Effector CD8-positive, alpha-beta T cell (primary cell): Measurements from ENCODE around the gene TNS1.

ENCODE experiments used
- DNase-seq: peaks from one replicate; lab custom pipeline; 2025; lab: John Stamatoyannopoulos, UW

The TNS1 gene

DNA sequence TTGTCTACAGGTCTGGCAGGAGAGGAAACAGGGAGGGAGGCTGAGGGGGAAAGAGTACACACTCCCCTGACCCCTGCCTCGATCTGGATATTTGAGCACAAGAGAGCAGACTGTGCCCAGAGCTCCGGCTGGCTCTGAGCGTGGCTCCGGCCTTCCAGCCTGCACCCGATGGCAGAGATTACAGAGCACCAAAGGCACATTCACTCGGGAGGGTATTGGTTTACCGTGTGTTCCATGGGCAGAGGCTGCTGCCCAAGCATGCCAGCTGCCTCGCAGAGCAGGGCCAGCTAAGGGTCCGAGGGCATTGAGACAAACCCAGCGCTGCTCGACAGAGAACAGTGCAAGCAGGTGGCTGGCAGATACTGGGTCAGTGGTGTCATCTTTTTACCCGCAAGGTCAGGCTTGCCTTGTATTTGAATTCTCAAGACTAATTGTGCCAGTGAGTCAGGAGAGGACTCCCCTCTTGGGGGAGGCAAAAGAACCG is 132.2 kb downstream of the TNS1 start:
- DNase-seq = no peak

DNA sequence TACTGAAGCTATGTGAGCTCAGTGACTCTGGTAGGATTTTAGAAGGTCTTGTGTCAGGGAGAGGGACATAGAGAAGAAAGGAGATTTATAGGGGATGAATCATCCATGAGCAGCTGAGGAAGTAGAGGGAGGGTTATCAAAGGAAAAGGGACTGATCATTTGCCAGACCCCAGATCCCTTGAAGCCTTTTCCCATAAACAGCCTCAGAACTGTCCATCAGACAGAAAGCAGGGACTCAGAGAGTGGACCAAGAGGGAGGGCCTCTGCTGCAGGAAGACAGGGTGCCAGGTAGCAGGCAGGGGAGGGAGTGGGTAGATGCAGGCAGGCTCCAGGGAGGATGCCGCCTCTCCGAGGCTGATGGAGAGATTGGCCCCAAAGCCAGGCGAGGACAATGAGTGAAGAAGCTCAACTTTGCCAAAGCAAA is 133.9 kb downstream of the TNS1 start:
- DNase-seq = no peak

DNA sequence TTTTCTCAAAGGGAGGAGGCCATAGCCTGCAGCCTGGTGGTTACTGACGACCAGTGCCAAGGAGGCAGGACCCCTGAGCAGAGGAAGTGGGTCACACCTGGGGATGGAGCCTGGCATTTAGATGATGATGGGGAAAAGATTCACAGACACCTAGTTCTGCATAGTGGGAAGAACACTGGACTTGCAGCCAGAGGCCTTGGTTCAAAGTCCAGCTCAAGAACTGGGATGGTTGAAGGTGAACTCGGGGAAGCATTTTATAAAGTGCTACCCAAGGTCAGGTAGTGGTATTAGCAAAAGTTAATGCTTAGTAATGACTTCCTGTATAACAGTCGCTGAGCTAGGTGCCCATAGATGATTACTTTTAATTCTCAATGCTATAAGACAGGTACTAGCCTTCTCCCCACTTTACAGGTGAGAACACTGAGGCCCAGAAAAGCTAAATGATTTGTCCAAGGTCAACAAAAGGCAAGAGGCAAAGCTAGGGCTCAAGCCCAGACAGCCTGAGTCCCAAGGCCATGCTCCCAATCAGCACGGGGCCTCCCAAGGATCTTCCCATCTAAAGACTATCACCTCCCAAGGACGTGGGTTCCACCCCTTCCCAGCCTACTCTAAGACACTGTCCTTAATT is 134.4 kb downstream of the TNS1 start:
- DNase-seq = no peak

DNA sequence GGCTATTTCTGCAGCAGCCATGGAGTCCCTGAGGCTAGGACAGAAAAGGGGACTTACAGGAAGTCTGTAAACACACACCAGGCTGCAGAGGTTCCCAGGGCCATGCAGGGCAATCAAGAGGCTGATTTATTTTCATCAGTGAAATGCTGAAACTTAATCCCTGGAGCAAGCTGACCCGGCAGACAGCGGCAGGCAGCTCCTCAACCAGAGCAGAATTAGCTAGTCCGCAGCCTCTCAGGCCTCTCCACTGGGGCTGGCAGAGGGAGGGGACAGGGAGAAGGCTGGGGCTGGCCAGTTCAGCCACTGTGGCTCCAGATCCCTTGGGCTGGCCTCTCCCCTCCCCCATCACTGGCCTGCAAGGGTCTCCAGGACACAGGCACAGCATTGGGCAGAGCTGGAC is 136.3 kb downstream of the TNS1 start:
- DNase-seq = no peak

DNA sequence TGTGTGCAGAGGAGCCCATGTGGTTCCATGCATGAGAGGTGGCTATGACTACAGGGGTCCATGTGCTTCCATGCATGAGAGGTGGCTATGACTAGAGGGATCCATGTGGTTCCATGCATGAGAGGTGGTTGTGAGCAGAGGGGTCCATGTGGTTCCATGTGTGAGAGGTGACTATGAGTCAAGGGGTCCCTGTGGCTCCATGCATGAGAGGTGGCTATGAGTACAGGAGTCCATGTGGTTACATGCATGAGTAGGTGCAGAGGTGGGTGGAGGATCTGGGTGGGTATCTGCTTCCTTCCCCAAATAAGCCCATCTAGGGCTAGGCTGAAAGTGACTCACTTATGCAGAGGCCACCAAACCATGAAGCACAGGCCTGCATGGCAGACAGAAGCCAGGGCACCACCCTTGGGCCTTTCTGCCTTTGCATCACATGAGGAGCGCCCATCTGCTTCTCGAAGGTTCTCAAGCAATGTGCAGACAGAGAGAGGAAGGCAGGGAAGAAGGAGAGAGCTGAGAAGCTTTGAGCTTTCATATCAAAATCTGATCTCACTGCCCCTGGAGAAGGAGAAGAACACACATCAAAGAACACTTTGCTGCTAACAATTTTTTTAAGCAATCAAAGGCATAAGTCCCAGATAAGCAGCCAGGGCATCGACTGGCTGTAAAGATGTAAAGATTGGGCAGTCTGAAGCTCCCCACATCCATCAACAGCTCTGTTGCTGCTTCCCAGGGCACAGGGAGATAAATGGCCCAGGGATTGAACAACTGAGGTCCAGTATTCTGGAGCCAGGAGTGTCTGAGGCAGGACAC is 137.6 kb downstream of the TNS1 start:
- DNase-seq = no peak

DNA sequence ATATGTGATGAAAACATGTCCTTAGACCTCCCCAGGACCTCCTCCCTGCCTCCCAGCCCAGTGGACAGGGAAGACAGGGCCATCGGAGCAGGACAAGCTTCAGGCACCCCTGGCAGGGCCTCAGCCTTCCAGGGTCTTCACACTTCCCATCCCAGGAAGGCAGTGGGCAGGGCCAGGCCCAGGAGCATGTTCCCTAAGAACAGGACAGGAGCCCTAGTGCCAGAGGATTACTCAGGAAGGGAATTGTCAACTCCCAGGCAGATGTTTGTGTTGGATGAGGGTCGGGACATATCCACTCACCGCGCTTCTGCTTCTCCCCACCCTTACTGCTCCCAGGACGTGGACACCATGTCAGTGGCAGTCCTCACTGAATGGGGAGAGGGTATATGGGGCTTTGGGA is 138.9 kb downstream of the TNS1 start:
- DNase-seq = no peak

DNA sequence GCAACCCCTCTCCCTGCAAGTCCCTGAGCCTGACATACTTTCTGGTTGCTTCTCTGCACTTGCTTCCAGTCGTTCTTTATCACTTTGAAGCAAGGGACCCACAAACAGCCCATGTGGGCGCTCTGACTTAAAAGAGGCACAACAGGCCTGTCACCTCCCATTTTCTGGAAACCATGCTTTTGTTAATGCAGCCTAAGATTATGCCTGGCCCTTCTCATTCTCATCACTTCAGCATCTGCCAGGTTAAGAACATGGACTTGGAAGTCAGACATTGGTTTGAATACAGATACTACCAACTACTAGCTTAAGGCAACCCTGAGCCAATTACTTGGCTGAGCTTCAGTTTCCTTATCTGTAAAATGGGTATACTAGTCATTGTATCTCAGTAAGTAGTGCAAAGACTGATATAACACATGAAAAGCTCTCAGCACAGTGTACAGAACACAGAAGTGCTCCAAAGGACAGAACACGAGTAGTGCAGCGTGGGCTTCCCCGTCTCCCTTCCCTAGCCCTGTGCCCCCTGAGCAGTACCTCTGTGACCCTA is 141.4 kb downstream of the TNS1 start:
- DNase-seq = no peak

DNA sequence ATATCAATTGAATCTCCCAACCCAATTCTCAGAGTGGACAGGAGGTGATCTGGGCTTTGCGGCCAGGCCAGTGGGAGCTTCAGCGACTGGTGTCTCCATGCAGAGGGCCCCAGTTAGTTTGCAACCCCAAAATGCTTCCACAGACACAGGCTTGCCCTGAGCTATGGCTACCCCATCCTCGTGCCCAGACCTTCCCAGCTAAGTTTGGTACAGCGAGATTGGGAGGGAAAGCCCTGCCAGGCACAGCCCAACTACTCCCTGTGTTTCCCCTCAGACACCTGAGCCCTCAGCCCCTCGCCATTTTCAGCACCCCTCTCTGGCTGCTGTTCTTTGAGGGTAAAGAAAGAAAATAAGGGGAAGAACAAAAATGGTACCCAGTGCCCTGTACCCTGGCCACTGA is 142.9 kb downstream of the TNS1 start:
- DNase-seq = no peak

DNA sequence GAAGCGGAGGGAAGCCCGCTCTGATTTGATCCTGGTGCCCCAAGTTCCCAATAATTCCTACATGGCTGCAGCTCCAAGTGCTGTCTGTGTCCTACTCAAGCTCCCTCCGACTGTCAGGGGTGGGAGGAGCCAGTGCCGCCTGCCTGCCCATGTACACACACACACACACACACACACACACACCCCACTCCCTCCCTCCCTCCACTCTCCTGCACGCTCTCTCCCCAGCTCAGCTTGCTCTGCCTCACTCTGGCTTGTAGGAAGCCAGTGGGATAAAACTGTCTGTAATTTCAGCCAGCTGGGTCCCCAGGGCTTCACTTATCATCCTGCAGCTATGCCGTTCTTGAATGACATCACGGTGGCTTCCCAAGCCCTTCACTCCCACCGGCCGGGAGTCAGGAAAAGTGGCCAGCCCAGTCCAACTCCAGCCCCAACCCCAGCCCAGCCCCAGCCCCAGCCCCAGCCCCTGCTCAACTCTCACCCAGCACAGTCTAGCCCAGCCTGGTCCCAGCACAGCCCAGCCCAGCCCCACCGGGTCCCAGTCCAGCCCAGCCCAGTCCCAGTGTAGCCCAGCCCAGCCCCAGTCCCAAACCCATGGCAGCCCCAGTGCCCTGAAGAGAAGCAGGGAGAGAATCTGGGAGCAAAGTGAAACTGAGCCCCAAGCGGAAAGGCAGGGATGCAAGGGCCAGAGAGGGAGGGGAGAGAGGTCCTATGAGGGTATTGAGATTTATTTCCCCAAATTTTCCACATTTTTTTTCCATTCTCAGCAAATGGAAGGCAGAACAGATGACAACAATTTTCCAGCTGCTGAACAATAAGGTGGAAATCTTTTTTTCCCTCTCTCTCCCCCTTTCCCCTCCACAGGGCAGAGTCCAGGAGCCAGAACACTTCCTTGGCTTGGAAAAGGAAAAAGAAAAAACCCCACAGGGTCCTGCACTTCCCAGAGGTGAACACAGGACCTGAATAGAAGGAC is 144.0 kb downstream of the TNS1 start:
- DNase-seq = no peak

DNA sequence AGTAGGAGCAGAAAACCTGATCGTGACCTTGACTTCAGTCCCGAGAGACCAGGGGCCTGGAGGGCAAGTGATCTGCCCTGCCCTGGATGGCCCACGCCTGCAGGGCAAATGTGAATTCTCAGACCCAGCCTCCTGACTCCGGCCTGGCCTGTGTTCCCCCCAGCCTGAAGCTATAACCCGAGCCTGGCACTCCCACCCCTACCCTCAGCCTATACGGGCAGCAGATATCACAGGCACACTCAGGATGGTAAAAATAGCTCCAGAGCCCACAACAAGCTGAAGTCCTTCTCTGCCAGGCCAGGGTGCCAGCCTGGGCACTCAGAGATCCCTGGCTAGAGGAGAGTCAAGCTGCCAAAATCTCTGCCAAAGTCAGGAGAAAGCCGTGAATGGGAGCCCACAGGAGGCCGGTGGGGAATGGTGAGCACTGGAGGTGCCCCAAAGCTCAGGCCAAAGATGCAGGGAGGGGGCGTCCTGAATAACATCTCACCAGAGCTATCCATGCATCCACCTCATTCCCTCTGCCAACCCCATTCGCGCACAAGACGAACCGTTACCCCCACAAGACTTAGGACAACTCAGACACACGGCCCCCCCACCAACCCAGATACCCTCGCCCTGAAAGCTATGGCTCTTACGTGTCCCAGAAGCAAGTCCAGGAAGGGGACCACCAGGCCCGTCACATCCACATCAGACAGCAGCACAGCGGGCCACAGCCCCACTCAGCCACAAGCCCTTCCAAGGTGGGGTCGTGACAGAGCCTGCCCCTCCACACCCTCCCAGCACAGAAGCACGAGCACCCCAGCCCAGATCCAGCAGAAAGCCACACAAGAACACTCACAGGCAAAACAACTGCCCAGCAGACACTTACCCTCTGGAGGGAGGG is 144.9 kb downstream of the TNS1 start:
- DNase-seq = no peak

DNA sequence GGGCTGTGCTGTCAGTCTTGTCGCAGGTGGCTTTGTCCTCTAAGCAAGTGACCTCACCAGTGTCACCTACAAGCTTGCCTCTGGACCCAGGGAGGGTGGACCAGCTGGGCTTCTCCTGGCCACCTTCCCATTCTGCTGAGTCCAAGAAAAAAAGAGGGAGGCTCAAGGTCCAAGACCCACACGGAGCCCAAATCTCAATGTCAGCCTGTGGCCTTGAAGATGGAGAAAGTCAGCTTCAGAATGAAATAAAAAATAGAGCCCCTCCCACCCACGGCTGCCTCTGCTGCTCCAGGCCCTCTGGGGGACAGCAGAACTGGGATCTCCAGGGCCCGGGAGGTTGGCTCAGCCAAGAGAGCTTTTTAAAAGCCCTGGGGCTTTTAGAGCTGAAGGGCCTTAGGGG is 145.9 kb downstream of the TNS1 start:
- DNase-seq = no peak

DNA sequence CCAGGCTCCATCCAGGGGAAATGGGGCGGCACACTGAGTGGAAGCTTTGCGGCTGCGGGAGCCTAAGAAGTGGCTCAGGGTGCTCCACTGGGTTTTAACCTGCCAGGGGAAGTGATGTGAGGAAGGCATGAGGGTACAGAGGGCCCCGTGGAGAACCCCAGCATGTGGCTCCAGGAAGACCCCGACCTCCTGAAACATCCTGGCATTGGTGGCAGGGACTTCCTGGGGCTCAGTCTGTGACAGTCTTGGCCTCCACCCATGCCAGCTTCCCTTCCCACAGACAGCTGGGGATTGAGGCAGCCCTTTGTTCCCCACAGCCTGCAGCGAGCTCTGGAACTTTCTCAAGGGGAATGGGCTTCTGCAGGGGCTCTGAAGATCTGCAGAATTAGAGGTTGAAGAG is 146.6 kb downstream of the TNS1 start:
- no peak for DNase-seq

DNA sequence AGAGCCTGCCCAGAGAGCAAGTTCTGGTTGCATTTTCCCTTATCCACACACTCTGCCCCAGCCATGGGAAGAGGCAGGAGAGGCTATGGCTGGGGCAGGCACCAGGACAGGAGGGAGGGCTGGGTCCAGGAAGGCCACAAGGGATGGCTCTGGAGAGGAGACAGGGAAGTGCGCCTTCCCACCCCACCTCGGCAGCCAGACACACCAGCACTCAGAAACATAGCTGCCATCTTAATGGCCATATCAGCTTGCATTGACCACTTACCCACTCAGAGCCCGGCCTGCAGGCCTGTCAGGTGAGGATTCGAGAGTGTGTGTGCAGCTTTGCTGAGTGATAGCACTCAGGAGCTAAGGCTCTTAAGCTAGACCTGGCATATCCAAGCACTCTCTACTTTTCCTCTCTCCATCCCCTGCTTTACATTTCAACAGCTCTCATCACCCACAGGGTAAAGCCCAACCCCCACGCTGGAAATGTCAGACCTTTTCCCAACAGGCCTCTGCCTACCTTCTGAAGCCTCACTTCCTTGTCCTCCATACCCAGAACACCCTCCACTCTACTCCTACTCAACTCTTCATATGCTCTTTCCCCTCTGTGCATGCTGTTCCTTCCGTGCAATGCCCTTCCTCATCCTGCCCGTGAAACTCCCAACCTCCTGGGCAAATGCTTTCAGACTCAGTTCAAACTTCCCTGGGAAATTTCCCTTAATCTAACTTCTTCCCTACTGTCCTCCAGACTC is 147.9 kb downstream of the TNS1 start:
- no peak for DNase-seq

DNA sequence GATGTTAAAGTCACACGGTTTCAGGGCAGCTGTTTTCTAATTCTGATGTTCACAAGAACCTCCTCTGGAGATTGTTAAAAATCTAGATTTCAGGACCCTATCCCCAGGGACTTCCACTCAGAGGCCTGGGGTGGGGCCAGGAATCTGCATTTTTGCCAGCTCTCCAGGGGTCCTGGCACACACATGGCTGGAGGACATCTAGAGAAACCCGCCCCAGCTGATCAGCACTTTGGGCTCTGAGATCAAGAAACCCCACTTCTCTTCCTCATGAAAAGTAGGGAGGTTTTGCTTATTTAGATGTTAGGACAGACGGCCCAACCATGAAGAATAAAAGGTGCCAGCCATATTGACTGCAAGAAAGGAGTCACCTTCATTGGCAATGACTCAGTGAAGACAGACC is 148.8 kb downstream of the TNS1 start:
- no peak for DNase-seq

DNA sequence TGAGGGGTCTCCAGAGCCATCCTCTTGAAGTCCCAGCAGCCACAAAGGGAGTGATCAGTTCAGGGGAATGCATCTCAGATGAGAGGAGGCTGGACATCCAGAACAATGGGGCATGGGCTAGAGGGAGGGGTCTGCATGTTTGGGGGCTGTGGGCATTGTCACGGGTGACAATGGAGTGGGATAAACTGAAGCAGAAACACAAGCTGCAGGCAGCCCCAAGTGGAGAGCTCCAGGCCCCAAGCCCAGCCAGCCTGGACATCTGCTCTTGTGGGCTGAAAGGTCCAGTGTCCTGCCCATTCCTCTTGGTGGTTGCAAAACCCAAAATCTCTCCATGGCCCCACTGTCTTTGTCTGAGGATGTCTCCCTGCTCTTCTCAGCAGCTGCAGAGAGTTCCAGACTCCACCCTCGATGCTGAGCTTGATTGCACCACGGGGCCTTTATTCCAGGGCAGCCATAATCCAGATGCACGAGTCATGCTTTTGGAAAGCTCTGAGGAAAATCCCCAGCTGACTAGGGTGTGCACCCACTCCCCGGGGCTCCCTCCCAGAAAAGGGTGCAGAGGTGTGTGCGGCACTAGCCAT is 149.4 kb downstream of the TNS1 start:
- no peak for DNase-seq

DNA sequence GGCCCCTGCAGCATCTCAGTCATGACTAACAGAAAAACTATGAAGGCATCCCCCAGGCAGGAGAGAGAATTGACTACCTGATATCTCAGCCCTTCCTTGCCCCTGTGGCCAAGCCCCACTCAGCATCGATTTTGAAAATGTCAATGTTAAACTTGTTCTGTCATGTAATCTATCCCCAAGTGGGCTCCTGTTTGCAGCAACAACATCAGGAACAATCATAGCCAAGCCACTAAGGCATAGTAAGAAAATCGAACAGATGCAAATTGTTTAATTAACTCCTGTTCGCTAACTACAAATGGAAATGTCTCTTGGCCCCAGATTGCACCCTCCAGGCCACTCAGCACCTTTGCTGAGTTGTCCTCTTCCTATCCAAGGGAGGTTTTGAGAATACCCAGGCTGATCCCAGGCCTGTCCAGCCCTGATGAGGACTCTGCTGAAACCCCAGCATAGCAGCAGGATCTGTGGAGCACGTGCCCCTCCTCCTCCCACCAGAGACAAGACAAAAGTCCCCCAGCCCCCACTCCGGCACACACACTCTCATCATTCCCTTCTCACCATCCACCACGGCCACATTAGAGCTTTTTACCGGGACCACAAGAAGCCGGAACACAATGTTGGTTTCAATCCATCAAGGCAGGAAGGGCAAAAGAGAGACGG is 150.1 kb downstream of the TNS1 start:
- DNase-seq = no peak

DNA sequence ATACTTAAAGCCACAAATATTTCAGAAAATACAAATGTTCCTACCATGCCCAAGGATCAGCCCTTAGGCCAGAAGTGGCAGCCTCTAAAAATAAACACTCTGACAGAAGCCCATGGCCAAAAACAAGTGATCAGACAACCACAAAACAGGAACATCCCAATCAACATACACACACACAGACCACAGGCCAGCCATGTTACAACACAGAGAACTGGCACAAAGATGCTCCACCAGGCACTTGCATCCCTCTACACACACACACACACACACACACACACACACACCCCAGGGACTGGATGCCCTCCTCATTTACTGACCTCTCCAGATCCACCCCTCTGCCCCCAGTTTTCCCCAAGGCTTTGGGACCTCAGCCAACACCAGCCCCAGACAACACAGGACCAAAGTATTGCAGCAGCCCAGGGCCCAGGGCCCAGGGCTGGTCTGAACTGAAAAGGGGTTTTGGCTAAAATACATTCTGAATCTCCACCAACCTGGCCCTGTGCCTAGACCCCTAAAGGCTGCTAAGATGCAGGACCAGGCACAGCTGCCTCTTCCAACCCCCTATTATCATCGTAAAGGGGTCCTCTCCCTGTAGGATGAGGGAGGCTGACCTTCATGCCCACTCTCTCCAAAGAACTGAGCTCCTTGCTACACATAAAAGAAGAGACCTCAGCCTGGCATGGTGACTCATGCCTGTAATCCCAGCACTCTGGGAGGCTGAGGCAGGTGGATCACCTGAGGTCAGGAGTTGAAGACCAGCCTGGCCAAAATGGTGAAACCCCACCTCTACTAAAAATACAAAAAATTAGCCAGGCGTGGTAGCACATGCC is 151.4 kb downstream of the TNS1 start:
- no peak for DNase-seq

DNA sequence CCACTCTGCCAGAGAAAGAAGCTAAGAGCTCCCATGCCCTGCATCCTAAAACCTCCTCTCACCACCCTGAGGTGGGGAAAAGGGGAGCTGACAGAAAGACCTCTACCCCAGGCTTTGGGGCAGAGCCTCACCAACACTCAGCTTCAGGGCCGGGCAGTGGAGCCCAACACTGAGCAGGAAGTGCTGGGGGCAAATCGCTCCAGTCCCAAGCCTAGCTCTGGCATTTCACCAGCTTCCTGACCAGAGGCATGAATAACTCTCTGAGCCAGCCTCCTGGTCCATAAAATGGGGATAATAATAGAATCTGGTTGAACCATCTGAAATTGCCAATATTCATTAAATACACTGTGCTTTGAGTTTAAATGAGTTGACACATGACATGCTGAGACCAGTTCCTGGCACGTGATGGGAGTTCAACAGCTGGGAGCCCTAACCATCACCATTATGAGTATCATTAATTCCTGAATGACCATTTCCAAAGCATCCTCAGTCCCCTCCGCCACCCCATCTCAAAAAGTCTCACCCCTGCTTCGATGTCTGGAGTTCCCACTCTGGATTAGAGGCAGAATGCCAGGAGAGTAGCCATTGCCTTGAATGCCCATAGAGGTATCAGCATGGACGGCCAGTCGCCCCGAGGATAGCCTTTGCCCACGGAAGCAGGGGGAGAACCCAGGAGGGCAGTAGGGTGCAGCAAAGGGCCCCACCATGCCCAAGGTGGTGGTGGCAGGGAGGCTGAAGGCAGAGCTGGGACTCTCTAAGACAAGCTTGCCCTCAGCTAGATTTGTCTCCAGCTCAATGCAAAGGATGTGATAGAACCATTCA is 153.4 kb downstream of the TNS1 start:
- no peak for DNase-seq
